GM04503 (cell line): ENCODE results near the gene FRYL.
"Not testable (repeated sequence)": the region's sequence is repeated elsewhere in the genome, so short reads cannot be mapped to it uniquely, and the experiment has no call there.

ENCODE experiments used
- DNase-seq: peaks from one replicate; pipeline ENCODE4 v3.0.0-alpha.2; 2012; ENCODE audit warnings: low read depth

FRYL gene

GRCh38 chr4:48779998-48780864 lies at the start of gene FRYL:
Gene FRYL (minus strand): TSS chr4:48780279. CDS start chr4:48634410, 145,869 bp downstream.
- peak; percentile 98 for DNase-seq

DNA sequence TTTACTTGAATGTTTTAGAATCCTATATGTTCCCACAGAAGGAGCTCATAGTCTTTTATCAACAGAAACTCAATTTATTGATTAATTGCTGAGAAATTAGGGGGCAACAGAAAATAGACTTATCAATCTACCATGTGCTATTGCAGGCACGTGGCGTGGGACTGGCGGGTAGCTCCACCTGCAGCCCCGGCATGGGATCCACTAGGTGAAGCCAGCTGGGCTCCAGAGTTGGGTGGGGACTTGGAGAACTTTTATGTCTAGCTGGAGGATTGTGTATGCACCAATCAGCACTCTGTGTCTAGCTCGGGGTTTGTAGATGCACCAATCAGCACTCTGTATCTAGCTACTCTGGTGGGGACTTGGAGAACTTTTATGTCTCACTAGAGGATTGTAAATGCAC lies 47.5 kb upstream of the FRYL start:
- DNase-seq = no peak

DNA sequence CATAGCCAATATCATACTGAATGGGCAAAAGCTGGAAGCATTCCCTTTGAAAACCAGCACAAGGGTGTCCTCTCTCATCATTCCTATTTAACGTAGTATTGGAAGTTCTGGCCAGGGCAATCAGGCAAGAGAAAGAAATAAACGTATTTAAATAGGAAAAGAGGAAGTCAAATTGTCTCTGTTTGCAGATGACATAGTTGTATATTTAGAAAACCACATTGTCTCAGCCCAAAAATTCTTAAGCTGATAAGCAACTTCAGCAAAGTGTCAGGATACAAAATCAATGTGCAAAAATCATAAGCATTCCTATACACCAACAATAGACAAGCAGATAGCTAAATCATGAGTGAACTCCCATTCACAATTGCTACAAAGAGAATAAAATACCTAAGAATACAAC lies 41.4 kb upstream of the FRYL start:
- not testable (repeated sequence) for DNase-seq

- DNase-seq = no peak
Measured at GRCh38 chr4:48816971-48817370, 36.9 kb upstream of the FRYL start.

DNA sequence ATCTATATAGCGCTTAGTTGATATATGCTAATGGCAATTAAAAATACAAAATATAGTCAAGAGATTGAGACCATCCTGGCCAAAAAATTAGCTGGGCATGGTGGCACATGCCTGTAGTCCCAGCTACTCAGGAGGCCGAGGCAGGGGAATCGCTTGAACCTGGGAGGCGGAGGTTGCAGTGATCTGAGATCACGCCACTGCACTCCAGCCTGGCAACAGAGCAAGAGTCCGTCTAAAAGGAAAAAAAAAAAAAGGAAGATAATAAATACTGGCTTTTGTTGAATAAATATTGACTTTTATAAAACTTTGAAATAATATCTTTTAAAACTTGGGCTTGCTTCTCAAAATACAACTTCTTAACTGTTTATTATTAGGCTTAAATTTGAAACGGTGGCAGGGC lies 36.2 kb upstream of the FRYL start:
- not testable (repeated sequence) for DNase-seq

GRCh38 chr4:48815483-48815882 lies 35.4 kb upstream of the FRYL start:
- DNase-seq = no peak

DNA sequence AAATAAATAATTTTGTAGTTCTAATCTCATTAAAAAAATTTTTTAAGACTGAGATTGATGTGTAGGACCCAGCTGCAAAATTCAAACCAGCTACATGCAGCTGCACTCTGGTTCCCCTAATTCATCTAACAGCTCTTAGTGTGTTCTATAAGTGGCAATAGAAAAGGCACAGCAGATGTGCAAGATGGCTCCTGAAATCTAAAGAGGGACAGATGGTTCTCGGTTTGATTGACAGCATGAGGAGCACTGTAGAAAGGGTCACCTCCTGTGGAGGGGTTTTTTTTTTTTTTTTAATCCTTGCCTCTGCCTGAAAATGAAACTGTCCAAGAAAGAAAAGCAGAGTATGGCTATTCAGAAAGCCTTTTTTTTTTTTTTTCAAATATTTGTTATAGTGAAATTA lies 33.9 kb upstream of the FRYL start:
- DNase-seq = no peak

- DNase-seq = no peak
Measured at GRCh38 chr4:48812866-48813265, 32.8 kb upstream of the FRYL start.

- no peak for DNase-seq
Measured at GRCh38 chr4:48804584-48805301, 24.7 kb upstream of the FRYL start.

DNA sequence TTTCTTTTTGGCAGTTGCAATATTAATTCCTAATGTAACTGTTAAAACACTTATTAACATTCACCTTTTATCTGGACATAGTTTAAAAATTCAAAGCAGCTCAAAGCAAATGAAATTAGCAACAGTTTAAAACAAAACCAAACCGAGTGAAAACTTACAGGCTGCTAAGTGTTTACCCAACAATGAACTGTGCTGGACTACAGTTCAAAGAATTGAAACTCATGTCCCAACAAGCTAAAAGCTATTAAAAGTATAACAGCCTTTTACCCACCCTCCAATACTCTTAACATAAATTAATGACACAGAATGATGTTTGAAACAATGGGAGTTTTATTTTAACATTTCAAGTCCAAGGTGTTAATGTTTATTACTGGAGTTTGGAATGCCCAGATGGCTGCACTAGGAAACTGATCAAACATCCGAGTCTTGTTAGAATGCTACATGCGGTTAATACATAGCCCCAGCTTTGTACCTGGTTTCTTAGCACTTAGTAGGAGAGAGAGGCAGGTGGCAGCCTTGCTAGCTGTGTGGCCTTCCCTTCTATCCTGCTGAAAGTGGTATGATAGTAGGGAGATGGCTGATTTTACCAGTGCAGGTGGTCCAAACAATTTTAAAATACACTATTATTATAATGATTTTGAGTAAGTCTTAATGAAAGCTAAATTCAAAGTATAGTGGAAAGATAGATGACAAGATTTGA lies 21.1 kb upstream of the FRYL start:
- DNase-seq = no peak

- DNase-seq = not testable (repeated sequence)
Measured at GRCh38 chr4:48800155-48800554, 20.1 kb upstream of the FRYL start.

- DNase-seq = no peak
Measured at GRCh38 chr4:48799157-48799556, 19.1 kb upstream of the FRYL start.

- DNase-seq = no peak
Measured at GRCh38 chr4:48798117-48798516, 18.0 kb upstream of the FRYL start.

DNA sequence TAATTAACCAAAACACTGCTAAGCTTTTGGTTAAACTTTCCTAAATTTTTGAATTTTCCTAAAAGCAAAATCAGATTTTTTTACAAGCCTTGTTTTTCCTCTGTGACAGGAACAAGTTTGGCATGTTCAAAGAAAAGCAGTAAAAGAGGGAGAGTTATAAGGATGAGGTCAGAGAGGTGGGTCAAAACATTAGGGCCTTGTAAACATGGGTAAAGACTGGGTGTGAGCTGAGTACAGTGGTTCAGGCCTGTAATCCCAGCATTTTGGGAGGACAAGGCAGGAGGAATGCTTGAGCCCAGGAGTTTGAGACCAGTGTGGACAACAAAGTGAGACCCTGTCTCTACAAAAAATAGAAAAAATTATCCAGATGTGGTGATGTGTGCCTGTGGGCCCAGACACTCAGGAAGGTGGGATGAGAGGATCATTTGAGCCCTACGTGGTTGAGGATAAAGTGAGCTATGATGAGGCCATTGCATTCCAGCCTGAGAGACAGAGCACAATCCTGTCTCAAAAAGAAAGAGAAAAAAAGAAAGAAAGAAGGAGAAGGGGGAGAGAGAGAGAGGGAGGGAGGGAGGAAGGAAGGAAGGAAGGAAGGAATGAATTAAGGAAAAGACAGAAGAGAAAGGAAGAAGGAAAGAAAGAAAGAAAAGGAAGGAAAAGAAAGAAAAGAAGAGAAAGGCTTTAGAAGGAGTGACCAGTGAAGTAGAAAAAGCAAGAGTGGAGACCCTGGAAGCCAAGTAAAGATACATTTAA lies 17.0 kb upstream of the FRYL start:
- DNase-seq = no peak

GRCh38 chr4:48796191-48796926 lies 16.3 kb upstream of the FRYL start:
- no peak for DNase-seq

DNA sequence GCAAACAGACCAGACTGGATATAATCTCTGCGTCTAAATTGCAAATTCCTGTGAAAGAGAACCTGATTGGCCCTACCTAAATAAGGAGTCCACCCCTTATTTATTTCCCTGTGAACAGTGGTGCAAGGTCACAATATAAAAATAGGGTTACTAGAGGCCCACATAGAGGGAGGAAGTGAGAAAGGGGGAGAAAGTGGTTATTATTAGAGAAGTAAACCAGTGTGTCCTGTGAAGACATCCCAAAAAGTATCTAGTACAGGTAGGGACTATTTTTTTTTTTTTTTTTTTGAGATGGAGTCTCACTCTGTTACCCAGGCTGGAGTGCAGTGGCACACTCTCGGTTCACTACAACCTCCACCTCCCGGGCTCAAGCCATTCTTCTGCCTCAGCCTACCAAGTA lies 15.0 kb upstream of the FRYL start:
- DNase-seq = no peak

GRCh38 chr4:48792348-48793006 lies 12.4 kb upstream of the FRYL start:
- no peak for DNase-seq

- no peak for DNase-seq
Measured at GRCh38 chr4:48791313-48791712, 11.2 kb upstream of the FRYL start.

GRCh38 chr4:48790561-48790960 lies 10.5 kb upstream of the FRYL start:
- DNase-seq = no peak

GRCh38 chr4:48787056-48787455 lies 7.0 kb upstream of the FRYL start:
- DNase-seq = no peak

- no peak for DNase-seq
Measured at GRCh38 chr4:48786549-48786948, 6.5 kb upstream of the FRYL start.
